GM18499 (cell line): ENCODE measurements around the gene SOX5.
"Not testable (repeated sequence)": the region's sequence is repeated elsewhere in the genome, so short reads cannot be mapped to it uniquely, and the experiment has no call there.

ENCODE experiments used
- ATAC-seq: cut with Tn5 transposase; IDR thresholded peaks from one replicate; pipeline ENCODE4 v1.9.1; 2021; ENCODE audit warnings: moderate number of reproducible peaks; ENCODE audit not compliant: insufficient read depth, unreplicated experiment

Gene SOX5

DNA sequence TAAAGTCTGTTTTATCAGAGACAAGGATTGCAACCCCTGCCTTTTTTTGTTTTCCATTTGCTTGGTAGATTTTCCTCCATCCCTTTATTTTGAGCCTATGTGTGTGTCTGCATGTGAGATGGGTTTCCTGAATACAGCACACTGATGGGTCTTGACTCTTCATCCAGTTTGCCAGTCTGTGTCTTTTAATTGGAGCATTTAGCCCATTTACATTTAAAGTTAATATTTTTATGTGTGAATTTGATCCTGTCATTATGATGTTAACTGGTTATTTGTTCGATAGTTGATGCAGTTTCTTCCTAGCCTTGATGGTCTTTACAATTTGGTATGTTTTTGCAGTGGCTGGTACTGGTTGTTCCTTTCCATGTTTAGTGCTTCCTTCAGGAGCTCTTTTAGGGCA lies 430.0 kb downstream of the SOX5 start:
- not testable (repeated sequence) for ATAC-seq

DNA sequence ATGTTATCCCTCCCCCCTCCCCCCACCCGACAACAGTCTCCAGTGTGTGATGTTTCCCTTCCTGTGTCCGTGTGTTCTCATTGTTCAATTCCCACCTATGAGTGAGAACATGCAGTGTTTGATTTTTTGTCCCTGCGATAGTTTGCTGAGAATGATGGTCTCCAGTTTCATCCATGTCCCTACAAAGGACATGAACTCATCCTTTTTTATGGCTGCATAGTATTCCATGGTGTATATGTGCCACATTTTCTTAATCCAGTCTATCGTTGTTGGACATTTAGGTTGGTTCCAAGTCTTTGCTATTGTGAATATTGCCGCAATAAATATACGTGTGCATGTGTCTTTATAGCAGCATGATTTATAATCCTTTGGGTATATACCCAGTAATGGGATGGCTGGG lies 433.7 kb downstream of the SOX5 start:
- not testable (repeated sequence) for ATAC-seq

GRCh38 chr12:23510484-23510883 lies 439.0 kb downstream of the SOX5 start:
- ATAC-seq: no peak

DNA sequence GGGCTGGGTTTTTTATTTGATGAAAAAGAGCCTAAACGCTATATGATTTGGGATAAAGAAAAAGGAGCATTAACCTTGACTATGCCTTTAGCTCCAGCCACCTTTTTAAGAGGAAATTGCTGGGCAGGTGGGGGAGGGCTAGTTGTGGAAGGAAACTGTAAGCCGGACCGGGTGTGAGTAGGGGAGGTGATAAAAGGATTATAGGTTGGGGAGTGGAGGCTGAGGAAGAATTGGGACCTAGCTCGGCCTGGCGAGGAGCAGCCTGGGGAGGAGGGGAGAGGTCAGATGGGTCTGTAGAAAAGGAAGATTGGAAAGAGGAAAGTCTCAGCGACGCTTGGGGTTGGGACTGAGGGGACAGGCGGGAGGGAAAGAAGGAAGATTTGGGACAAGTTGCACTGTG lies 439.6 kb downstream of the SOX5 start:
- not testable (repeated sequence) for ATAC-seq

DNA sequence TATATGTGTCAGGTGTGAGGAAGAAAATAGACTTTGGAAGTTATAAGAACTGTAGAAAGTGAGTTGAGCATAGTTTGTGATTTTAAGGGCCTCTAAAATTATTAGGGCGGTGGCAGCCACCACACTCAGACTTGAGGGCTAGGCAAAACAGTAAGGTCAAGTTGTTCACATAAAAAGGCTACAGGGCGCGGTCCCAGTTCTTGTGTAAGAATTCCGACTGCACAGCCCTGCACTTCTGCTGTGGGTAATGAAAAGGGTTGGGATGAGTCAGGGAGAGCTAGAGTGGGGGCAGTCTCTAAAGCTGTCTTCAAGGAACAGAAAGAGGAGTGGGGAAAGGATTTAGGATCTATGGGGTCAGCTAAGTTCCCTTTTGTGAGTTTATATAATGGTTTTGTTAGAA lies 441.7 kb downstream of the SOX5 start:
- ATAC-seq: not testable (repeated sequence)

GRCh38 chr12:23505736-23506135 lies 443.7 kb downstream of the SOX5 start:
- ATAC-seq: not testable (repeated sequence)

DNA sequence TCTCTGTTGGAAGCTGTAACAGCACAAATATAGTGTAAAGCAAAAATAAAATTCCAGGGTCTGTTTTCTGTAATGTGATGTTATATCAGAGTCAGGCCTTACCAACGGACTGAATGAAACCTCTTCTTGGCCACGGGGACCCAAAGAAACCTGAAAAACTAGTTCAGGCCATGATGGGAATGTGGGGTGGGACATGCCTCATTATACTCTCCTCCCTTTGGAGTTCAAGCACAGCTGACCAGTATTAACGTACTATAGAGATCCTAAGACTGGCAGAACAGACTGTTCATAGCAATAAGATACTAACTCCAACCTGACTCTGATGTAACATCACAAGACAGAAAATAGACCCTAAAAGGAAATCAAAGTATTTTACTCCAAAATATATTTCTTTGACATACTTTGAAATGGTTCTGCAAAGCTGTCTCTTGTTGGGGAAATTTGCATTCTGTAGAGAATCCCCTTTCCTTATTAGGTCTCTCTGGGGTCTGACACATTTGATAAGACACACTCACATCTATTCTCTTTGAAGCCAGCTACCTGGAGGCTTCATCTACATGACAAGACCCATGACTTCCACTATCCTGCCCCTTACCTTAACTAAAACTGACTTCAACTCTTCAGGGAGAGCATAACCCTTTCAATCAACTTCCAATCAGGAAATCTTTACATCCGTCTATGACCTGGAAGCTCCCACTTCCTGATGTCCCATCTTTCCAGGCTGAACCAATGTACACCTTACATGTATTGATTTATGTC lies 444.6 kb downstream of the SOX5 start:
- ATAC-seq: no peak

DNA sequence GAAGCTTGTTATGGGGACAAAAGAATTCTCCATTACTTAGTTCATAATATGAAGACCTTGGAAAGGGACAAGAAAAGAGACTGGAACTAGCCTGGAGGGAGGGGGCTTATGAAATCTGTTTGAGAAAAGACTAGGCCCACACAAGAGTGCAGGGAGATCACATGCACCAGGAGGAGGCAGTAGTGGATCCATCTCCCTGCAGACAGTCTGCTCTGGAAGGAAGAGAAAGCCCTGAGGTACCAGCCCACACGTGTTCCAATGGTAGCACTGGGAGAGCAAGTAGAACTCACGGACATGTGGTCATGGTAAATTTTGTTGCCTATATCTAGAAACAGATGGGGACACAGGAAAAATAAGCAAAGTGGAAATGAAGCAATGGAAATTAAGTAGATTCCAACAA lies 445.4 kb downstream of the SOX5 start:
- no peak for ATAC-seq

DNA sequence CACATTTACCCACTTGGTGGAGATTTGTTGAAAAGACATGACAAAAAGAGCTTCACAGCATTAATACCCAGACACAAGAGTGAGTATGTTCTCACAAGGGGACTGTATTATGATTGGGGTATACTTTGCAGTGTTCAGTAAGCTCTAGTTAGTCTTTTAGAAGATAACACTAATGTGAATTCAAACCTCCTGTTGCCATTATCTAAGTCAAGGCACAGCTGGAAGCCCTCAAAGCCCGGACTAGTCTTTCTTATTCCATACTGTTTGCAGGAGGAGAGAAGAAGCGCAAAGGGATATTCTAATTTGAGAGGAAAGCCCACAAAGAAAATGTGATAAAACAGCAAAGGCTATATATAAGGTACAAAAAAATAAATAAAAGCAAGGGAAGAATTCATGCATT lies 445.9 kb downstream of the SOX5 start:
- ATAC-seq: no peak

GRCh38 chr12:23502259-23502658 lies 447.2 kb downstream of the SOX5 start:
- ATAC-seq: no peak

DNA sequence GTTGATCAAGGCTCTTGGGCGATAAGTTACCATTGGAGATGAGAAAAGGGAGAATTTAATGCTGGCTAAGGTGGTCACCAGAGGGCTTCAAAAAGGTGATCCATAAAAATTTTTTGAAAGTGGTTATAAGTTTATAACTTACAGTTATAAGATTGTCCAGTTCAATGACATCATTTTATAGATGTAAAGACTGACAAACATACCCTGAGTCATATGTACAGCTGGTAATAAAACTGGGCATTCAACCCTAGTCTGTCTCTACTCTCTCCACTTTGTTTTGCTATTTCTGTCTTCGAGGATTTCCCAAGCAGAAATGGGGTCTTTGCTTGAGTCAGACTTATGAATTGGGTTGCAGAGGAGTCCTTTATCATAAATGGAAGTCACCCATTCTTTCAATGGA lies 454.0 kb downstream of the SOX5 start:
- ATAC-seq: no peak

GRCh38 chr12:23493672-23494071 lies 455.8 kb downstream of the SOX5 start:
- no peak for ATAC-seq

DNA sequence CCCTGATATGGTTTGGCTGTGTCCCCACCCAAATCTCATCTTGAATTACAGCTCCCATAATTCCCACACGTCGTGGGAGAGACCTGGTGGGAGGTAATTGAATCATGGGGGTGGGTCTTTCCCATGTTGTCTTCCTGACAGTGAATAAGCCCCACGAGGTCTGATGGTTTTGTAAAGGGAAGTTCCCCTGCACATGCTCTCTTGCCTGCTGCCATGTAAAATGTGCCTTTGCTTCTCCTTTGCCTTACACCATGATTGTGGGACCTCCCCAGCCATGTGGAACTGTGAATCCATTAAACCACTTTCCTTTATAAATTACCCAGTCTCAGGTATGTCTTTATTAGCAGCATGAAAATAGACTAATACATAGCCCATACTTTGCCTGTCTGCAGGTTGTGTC lies 458.4 kb downstream of the SOX5 start:
- not testable (repeated sequence) for ATAC-seq

DNA sequence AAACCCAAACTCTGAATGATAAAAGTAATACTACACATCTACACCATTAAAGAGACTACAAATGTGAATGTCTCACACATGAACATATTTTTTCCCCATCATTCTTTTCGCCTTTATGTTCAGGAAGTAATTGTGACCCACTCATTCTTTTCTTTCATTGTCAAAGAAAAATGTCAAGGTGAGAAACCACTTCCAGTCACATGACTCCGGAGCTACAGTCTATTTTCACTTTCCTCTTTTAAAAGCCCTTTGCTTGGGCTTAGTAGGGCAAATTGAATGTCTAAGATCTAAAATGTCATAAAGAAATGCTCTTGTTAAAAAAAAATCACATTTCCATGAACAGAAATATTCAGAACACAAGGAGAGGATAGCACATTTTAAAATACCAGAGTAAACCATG lies 461.3 kb downstream of the SOX5 start:
- ATAC-seq: no peak

DNA sequence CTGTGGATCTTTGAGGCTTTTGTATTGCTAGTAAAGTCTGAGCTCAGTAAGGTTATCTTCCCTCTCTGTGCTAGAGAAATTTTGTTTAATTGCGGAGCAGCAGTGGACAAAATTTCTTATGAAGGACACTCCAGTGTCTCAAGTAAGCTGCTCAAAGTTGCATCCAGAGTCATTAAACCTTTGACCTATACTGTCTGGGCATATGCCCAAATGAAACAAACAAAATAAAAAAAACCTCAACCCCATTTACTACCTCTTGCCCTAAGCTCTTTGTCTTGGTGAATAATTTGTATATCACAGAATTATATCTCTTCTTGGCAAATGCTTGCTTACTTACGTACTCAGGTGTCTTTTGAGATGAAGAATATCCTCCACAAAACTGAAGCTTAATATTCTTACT lies 465.2 kb downstream of the SOX5 start:
- no peak for ATAC-seq

DNA sequence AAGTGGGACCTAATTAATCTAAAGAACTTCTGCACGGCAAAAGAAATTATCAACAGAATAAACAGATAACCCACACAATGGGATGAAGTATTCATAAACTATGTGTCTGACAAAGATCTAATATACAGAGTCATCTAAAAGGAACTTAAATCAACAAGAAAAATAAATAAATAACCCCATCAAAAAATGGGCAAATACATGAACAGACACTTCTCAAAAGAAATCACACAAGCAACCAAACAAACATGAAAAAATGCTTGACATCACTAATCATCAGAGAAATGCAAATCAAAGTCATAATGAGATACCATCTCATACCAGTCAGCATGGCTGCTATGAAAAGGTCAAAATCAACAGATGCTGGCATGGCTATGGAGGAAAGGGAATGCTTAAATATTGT lies 466.9 kb downstream of the SOX5 start:
- ATAC-seq: no peak
